HEK293 (cell line): ENCODE measurements around the gene ACSL3.
A peak's percentile ranks its signal among the peaks of the same experiment; 100 is the strongest.

Source experiments
- CTCF ChIA-PET: fragments of 350-600 bp; formaldehyde crosslinking; extraction: SDS; loops from one replicate; lab custom pipeline; 2021; ENCODE audit warnings: antibody characterized with exemption; lab: Yijun Ruan, JAX
- POLR2A ChIA-PET: fragments of 300-600 bp; formaldehyde crosslinking; extraction: SDS; loops from one replicate; lab custom pipeline; 2020; ENCODE audit warnings: antibody characterized with exemption, inconsistent platforms; lab: Yijun Ruan, JAX
- H3K27ac ChIP-seq: fragments of 200-500 bp; sonication (Bioruptor generic); 2 replicates; pipeline ENCODE4 v1.5.1; 2014; ENCODE audit warnings: low read depth, low read length, control low read depth, inconsistent platforms; ENCODE audit errors: extremely low read depth
- H3K36me3 ChIP-seq, 2 experiments: fragments of 200-500 bp in 1 of 2; sonication (Bioruptor generic) in 1 of 2; 1 replicate in 1 of 2; 2 replicates in 1 of 2; pipeline ENCODE4 v1.5.1; 2014 to 2017; ENCODE audit warnings: inconsistent platforms in 2 of 2, low read length in 2 of 2; ENCODE audit not compliant: control insufficient read depth in 2 of 2, insufficient read depth in 1 of 2
- H3K4me1 ChIP-seq: fragments of 200-500 bp; sonication (Bioruptor generic); 2 replicates; pipeline ENCODE4 v1.5.1; 2014; ENCODE audit warnings: mild to moderate bottlenecking, low read length, inconsistent platforms; ENCODE audit not compliant: control insufficient read depth, insufficient read depth
- H3K4me3 ChIP-seq: 2 replicates; pipeline ENCODE4 v1.5.1; 2011; ENCODE audit warnings: low read depth, mild to moderate bottlenecking, control low read depth, low read length, moderate library complexity
- H3K9me3 ChIP-seq: fragments of 200-500 bp; sonication (Bioruptor generic); 2 replicates; pipeline ENCODE4 v1.5.1; 2014; ENCODE audit warnings: low read depth, low read length, inconsistent platforms; ENCODE audit not compliant: control insufficient read depth, insufficient read depth
- FEZF1 ChIP-seq: fragments of 450-650 bp; formaldehyde crosslinking; IDR thresholded peaks from 2 replicates; pipeline ENCODE4 v1.5.1; 2016; ENCODE audit warnings: missing biosample characterization, missing genetic modification characterization
- GLIS2 ChIP-seq: fragments of 450-650 bp; formaldehyde crosslinking; IDR thresholded peaks from 2 replicates; pipeline ENCODE4 v1.5.1; 2016; ENCODE audit warnings: missing biosample characterization, missing genetic modification characterization
- MEIS1 ChIP-seq: sonication (generic); formaldehyde crosslinking; IDR thresholded peaks from 2 replicates; pipeline ENCODE4 v1.8.1; 2022; ENCODE audit warnings: missing genetic modification reagents, mild to moderate bottlenecking, borderline replicate concordance
- MZF1 ChIP-seq: fragments of 450-650 bp; formaldehyde crosslinking; IDR thresholded peaks from 2 replicates; pipeline ENCODE4 v1.5.1; 2017; ENCODE audit warnings: missing biosample characterization, missing genetic modification characterization, borderline replicate concordance
- OSR2 ChIP-seq: fragments of 450-650 bp; formaldehyde crosslinking; IDR thresholded peaks from 2 replicates; pipeline ENCODE4 v1.5.1; 2016; ENCODE audit warnings: missing biosample characterization, missing genetic modification characterization
- SP2 ChIP-seq: fragments of 450-650 bp; formaldehyde crosslinking; IDR thresholded peaks from 2 replicates; pipeline ENCODE4 v1.5.1; 2016; ENCODE audit warnings: missing biosample characterization, missing genetic modification characterization
- ZNF132 ChIP-seq: fragments of 450-650 bp; formaldehyde crosslinking; IDR thresholded peaks from 2 replicates; pipeline ENCODE4 v1.5.1; 2017; ENCODE audit warnings: missing biosample characterization, missing genetic modification characterization, borderline replicate concordance
- ZNF274 ChIP-seq, 2 experiments: fragments of 200-500 bp in 1 of 2; fragments of 450-650 bp in 1 of 2; sonication (Bioruptor generic) in 1 of 2; formaldehyde crosslinking in 1 of 2; IDR thresholded peaks; 2 replicates each; pipeline versions ENCODE4 v1.5.1 to v1.6.1; 2014 to 2016; ENCODE audit warnings: borderline replicate concordance in 1 of 2, inconsistent platforms in 1 of 2, low read length in 1 of 2, missing biosample characterization in 1 of 2, missing genetic modification characterization in 1 of 2
- ZNF335 ChIP-seq: fragments of 450-650 bp; formaldehyde crosslinking; conservative IDR thresholded peaks from 2 replicates; pipeline ENCODE4 v1.5.1; 2016; ENCODE audit warnings: missing biosample characterization, missing genetic modification characterization
- ZNF394 ChIP-seq: fragments of 450-650 bp; formaldehyde crosslinking; IDR thresholded peaks from 2 replicates; pipeline ENCODE4 v1.5.1; 2016; ENCODE audit warnings: missing biosample characterization, missing genetic modification characterization, mild to moderate bottlenecking, moderate library complexity, borderline replicate concordance
- ZNF514 ChIP-seq: fragments of 450-650 bp; formaldehyde crosslinking; IDR thresholded peaks from 2 replicates; pipeline ENCODE4 v1.5.1; 2016; ENCODE audit warnings: missing biosample characterization, missing genetic modification characterization
- ZNF530 ChIP-seq: fragments of 450-650 bp; formaldehyde crosslinking; IDR thresholded peaks from 2 replicates; pipeline ENCODE4 v1.5.1; 2016; ENCODE audit warnings: low read depth, missing biosample characterization, missing genetic modification characterization
- ZNF555 ChIP-seq: fragments of 450-650 bp; formaldehyde crosslinking; conservative IDR thresholded peaks from 2 replicates; pipeline ENCODE4 v1.5.1; 2017; ENCODE audit warnings: missing biosample characterization, mild to moderate bottlenecking, missing genetic modification characterization, inconsistent platforms
- ZNF560 ChIP-seq: fragments of 450-650 bp; formaldehyde crosslinking; IDR thresholded peaks from 2 replicates; pipeline ENCODE4 v1.5.1; 2017; ENCODE audit warnings: missing biosample characterization, missing genetic modification characterization, borderline replicate concordance
- ZNF660 ChIP-seq: fragments of 450-650 bp; IDR thresholded peaks from 2 replicates; pipeline ENCODE4 v1.5.1; 2018; ENCODE audit warnings: missing biosample characterization, mild to moderate bottlenecking, missing genetic modification characterization
- ZNF843 ChIP-seq: fragments of 450-650 bp; formaldehyde crosslinking; IDR thresholded peaks from 2 replicates; pipeline ENCODE4 v1.5.1; 2016; ENCODE audit warnings: missing biosample characterization, missing genetic modification characterization
- ZSCAN16 ChIP-seq: fragments of 450-650 bp; formaldehyde crosslinking; IDR thresholded peaks from 2 replicates; pipeline ENCODE4 v1.5.1; 2016; ENCODE audit warnings: missing biosample characterization, missing genetic modification characterization
- TF ChIP-seq, protein P1 (sequence below): fragments of 450-650 bp; formaldehyde crosslinking; IDR thresholded peaks from 2 replicates; pipeline ENCODE4 v1.5.1; 2017; ENCODE audit warnings: missing biosample characterization, missing genetic modification characterization
- TF ChIP-seq, protein P2 (sequence below): fragments of 450-650 bp; formaldehyde crosslinking; IDR thresholded peaks from 2 replicates; pipeline ENCODE4 v1.5.1; 2016; ENCODE audit warnings: missing biosample characterization, missing genetic modification characterization
- TF ChIP-seq, protein P3 (sequence below): fragments of 450-650 bp; formaldehyde crosslinking; IDR thresholded peaks from 2 replicates; pipeline ENCODE4 v1.5.1; 2016; ENCODE audit warnings: missing biosample characterization, missing genetic modification characterization
- TF ChIP-seq, protein P4 (sequence below): fragments of 450-650 bp; formaldehyde crosslinking; IDR thresholded peaks from 2 replicates; pipeline ENCODE4 v1.5.1; 2016; ENCODE audit warnings: missing biosample characterization, missing genetic modification characterization
- TF ChIP-seq, protein P5 (sequence below): fragments of 450-650 bp; formaldehyde crosslinking; IDR thresholded peaks from 2 replicates; pipeline ENCODE4 v1.5.1; 2016; ENCODE audit warnings: missing biosample characterization, missing genetic modification characterization

The ACSL3 gene

DNA sequence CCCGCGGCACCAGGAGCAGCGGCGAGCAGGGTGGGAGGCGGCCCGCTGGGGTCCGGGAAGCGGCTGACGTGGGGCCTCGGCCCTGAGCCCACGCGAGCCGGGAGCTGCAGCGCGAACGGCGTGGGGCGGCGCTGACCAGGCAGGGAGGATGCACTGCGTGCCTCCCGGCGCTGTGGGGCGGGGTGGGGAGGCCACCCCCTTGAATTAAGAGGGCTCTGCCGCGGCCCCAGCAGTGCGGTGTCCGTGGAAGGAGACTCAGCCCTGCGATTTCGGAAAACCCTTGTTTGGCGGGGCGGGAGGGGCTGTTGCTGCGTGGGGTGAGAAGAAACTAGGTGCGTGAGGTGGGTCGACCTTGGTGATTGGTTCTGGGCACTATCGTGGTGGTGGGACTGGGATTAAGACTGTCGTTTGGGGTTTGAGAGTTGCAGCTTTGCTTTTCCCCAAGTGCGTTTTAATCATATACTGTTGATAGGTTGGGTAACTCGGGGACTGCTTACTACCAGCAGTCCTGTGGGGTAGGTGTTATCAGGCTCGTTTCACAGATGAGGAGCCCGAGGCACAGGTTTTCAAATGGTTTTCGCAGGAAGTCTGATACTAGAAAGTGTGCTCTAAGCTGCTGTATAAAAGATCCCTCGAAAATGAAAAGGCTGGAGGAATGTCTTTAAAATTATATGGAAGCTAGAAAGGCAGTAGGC lies 722 bp downstream of the ACSL3 start:
- Histone ChIP-seq H3K9me3 (no peaks in the 10 kb centered on the region), H3K27ac (peak overlapping the region; percentile 96), H3K4me3 (peak overlapping the region; percentile 83), H3K4me1 (peaks cover 27% of the 10 kb centered on the region), H3K36me3 (no peaks in the 10 kb centered on the region)
- TF ChIP-seq SP2 (0 out of 2 replicates have a peak, but pooled peaks have one; percentile 20), FEZF1 (tag by site-specific recombination) (0 out of 2 replicates have a peak, but pooled peaks have one; percentile 68), ZNF660 (tag by site-specific recombination) (peak; percentile 95), ZNF555 (no peak), ZNF132 (tag by site-specific recombination) (no peak), GLIS2 (tag by site-specific recombination) (peak; percentile 60; the same call in 1 of the 2 replicates)
- TF ChIP-seq, protein P1, sequence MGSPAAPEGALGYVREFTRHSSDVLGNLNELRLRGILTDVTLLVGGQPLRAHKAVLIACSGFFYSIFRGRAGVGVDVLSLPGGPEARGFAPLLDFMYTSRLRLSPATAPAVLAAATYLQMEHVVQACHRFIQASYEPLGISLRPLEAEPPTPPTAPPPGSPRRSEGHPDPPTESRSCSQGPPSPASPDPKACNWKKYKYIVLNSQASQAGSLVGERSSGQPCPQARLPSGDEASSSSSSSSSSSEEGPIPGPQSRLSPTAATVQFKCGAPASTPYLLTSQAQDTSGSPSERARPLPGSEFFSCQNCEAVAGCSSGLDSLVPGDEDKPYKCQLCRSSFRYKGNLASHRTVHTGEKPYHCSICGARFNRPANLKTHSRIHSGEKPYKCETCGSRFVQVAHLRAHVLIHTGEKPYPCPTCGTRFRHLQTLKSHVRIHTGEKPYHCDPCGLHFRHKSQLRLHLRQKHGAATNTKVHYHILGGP = peak; percentile 47; the same call in 1 of the 2 replicates
- TF ChIP-seq, protein P2, sequence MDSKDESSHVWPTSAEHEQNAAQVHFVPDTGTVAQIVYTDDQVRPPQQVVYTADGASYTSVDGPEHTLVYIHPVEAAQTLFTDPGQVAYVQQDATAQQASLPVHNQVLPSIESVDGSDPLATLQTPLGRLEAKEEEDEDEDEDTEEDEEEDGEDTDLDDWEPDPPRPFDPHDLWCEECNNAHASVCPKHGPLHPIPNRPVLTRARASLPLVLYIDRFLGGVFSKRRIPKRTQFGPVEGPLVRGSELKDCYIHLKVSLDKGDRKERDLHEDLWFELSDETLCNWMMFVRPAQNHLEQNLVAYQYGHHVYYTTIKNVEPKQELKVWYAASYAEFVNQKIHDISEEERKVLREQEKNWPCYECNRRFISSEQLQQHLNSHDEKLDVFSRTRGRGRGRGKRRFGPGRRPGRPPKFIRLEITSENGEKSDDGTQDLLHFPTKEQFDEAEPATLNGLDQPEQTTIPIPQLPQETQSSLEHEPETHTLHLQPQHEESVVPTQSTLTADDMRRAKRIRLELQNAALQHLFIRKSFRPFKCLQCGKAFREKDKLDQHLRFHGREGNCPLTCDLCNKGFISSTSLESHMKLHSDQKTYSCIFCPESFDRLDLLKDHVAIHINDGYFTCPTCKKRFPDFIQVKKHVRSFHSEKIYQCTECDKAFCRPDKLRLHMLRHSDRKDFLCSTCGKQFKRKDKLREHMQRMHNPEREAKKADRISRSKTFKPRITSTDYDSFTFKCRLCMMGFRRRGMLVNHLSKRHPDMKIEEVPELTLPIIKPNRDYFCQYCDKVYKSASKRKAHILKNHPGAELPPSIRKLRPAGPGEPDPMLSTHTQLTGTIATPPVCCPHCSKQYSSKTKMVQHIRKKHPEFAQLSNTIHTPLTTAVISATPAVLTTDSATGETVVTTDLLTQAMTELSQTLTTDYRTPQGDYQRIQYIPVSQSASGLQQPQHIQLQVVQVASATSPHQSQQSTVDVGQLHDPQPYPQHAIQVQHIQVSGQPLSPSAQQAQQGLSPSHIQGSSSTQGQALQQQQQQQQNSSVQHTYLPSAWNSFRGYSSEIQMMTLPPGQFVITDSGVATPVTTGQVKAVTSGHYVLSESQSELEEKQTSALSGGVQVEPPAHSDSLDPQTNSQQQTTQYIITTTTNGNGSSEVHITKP = peak; percentile 9; the same call in 1 of the 2 replicates
- POLR2A ChIA-PET = interaction anchor here (0.5 to 2.6 kb wide), 8 partner anchors 9 to 152 kb away, joined by 3 to 19 read pairs (median 3); no protein-coding TSS in a partner anchor
- CTCF ChIA-PET = interaction anchor here (0.6 to 1.5 kb wide), 9 partner anchors 14 to 837 kb away, joined by 3 to 10 read pairs (median 4); no protein-coding TSS in a partner anchor

DNA sequence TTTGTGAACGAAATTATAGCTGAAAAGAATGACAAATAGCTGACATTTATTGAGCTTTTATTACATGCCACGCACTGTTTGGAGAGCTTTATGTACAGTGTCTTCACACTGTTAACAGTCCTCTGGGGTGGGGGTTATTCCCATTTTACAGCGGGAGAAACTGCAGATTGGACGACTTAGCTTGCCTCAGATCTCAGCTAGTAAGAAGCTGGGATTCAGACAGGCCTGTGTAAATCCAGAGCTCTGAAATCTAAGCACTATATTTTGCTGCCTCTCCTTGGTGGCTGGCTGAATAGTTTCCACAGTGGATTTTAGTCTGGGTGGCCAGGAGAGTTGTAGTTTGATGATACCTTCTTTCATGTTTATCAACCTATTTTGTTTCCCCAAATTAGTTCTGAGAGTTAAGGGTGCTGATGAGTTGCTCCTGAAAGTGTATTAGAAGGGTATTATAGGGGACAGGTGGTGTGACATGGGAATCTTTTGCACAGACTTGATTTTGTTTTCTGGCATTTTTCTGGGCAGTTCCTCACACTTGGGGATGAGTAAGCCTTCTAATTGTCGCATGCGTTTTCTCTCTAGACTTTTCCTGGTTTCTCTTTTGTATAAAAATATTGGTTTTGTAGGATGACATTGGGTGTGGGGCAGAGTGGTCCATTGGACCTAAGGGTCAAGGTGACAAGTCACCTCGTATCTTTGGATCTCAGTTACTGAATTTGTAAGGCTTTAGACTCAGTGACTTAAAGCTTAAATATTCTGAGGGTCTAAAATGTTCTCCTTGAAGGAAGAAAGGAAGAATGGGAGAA lies 1.5 kb downstream of the ACSL3 start:
- no peaks in the 10 kb centered on the region for H3K36me3 ChIP-seq
- no peaks in the 10 kb centered on the region for H3K9me3 ChIP-seq
- CTCF ChIA-PET = interaction anchor here (0.6 to 1.5 kb wide), 11 partner anchors 15 to 838 kb away, joined by 3 to 10 read pairs (median 4); no protein-coding TSS in a partner anchor
- peaks cover 29% of the 10 kb centered on the region for H3K4me1 ChIP-seq
- H3K27ac ChIP-seq = peak overlapping the region; percentile 96
- POLR2A ChIA-PET = interaction anchor here (0.5 to 2.6 kb wide), 9 partner anchors 9 to 178 kb away, joined by 3 to 19 read pairs (median 3); no protein-coding TSS in a partner anchor
- H3K4me3 ChIP-seq = peak overlapping the region; percentile 83
- 0 out of 2 replicates have a peak, but pooled peaks have one; percentile 34 for TF ChIP-seq ZNF843
- TF ChIP-seq ZSCAN16 = peak; percentile 98
- TF ChIP-seq ZNF335 (tag by site-specific recombination) = peak; percentile 92
- peak; percentile 56; the same call in 1 of the 2 replicates for TF ChIP-seq OSR2 (tag by site-specific recombination)
- TF ChIP-seq ZNF514 (tag by site-specific recombination) = no peak
- TF ChIP-seq MEIS1 = no peak
- TF ChIP-seq, protein P3, sequence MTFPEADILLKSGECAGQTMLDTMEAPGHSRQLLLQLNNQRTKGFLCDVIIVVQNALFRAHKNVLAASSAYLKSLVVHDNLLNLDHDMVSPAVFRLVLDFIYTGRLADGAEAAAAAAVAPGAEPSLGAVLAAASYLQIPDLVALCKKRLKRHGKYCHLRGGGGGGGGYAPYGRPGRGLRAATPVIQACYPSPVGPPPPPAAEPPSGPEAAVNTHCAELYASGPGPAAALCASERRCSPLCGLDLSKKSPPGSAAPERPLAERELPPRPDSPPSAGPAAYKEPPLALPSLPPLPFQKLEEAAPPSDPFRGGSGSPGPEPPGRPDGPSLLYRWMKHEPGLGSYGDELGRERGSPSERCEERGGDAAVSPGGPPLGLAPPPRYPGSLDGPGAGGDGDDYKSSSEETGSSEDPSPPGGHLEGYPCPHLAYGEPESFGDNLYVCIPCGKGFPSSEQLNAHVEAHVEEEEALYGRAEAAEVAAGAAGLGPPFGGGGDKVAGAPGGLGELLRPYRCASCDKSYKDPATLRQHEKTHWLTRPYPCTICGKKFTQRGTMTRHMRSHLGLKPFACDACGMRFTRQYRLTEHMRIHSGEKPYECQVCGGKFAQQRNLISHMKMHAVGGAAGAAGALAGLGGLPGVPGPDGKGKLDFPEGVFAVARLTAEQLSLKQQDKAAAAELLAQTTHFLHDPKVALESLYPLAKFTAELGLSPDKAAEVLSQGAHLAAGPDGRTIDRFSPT (tag by site-specific recombination) = no peak
- no peak for TF ChIP-seq ZNF274 (IDR thresholded peaks at IDR 0.05; ENCODE audit: low read length)
- no peak for TF ChIP-seq ZNF274 (tag by site-specific recombination; IDR thresholded peaks at IDR 0.05; ENCODE audit: borderline replicate concordance)
- no peak for TF ChIP-seq MZF1 (tag by site-specific recombination)
- TF ChIP-seq ZNF394 (tag by site-specific recombination) = no peak
- TF ChIP-seq, protein P4, sequence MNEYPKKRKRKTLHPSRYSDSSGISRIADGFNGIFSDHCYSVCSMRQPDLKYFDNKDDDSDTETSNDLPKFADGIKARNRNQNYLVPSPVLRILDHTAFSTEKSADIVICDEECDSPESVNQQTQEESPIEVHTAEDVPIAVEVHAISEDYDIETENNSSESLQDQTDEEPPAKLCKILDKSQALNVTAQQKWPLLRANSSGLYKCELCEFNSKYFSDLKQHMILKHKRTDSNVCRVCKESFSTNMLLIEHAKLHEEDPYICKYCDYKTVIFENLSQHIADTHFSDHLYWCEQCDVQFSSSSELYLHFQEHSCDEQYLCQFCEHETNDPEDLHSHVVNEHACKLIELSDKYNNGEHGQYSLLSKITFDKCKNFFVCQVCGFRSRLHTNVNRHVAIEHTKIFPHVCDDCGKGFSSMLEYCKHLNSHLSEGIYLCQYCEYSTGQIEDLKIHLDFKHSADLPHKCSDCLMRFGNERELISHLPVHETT (tag by site-specific recombination) = no peak
- TF ChIP-seq, protein P5, sequence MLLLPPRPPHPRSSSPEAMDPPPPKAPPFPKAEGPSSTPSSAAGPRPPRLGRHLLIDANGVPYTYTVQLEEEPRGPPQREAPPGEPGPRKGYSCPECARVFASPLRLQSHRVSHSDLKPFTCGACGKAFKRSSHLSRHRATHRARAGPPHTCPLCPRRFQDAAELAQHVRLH = no peak
- no peak for TF ChIP-seq ZNF560 (tag by site-specific recombination)
- no peak; the same call in none of the 2 replicates for TF ChIP-seq FEZF1 (tag by site-specific recombination)
- no peak for TF ChIP-seq ZNF530
